HEK293 (cell line): ENCODE data around the gene LUZP2.

Source experiments
- CTCF ChIA-PET: fragments of 350-600 bp; formaldehyde crosslinking; extraction: SDS; loops from one replicate; lab custom pipeline; 2021; ENCODE audit warnings: antibody characterized with exemption; lab: Yijun Ruan, JAX
- POLR2A ChIA-PET: fragments of 300-600 bp; formaldehyde crosslinking; extraction: SDS; loops from one replicate; lab custom pipeline; 2020; ENCODE audit warnings: antibody characterized with exemption, inconsistent platforms; lab: Yijun Ruan, JAX
- H3K27ac ChIP-seq: fragments of 200-500 bp; sonication (Bioruptor generic); 2 replicates; pipeline ENCODE4 v1.5.1; 2014; ENCODE audit warnings: low read depth, low read length, control low read depth, inconsistent platforms; ENCODE audit errors: extremely low read depth
- H3K36me3 ChIP-seq, 2 experiments: fragments of 200-500 bp in 1 of 2; sonication (Bioruptor generic) in 1 of 2; 1 replicate in 1 of 2; 2 replicates in 1 of 2; pipeline ENCODE4 v1.5.1; 2014 to 2017; ENCODE audit warnings: inconsistent platforms in 2 of 2, low read length in 2 of 2; ENCODE audit not compliant: control insufficient read depth in 2 of 2, insufficient read depth in 1 of 2
- H3K4me1 ChIP-seq: fragments of 200-500 bp; sonication (Bioruptor generic); 2 replicates; pipeline ENCODE4 v1.5.1; 2014; ENCODE audit warnings: mild to moderate bottlenecking, low read length, inconsistent platforms; ENCODE audit not compliant: control insufficient read depth, insufficient read depth
- H3K4me3 ChIP-seq: 2 replicates; pipeline ENCODE4 v1.5.1; 2011; ENCODE audit warnings: low read depth, mild to moderate bottlenecking, control low read depth, low read length, moderate library complexity
- H3K9me3 ChIP-seq: fragments of 200-500 bp; sonication (Bioruptor generic); 2 replicates; pipeline ENCODE4 v1.5.1; 2014; ENCODE audit warnings: low read depth, low read length, inconsistent platforms; ENCODE audit not compliant: control insufficient read depth, insufficient read depth
- CTCF ChIP-seq: fragments of 450-650 bp; formaldehyde crosslinking; IDR thresholded peaks from 2 replicates; pipeline ENCODE4 v1.5.1; 2016; ENCODE audit warnings: missing biosample characterization, missing genetic modification characterization
- FEZF1 ChIP-seq: fragments of 450-650 bp; formaldehyde crosslinking; IDR thresholded peaks from 2 replicates; pipeline ENCODE4 v1.5.1; 2016; ENCODE audit warnings: missing biosample characterization, missing genetic modification characterization
- HOXA7 ChIP-seq: sonication (generic); formaldehyde crosslinking; IDR thresholded peaks from 2 replicates; pipeline ENCODE4 v1.8.1; 2022; ENCODE audit warnings: missing genetic modification reagents, borderline replicate concordance
- KLF7 ChIP-seq: fragments of 450-650 bp; formaldehyde crosslinking; IDR thresholded peaks from 2 replicates; pipeline ENCODE4 v1.5.1; 2016; ENCODE audit warnings: missing biosample characterization, missing genetic modification characterization, borderline replicate concordance
- KLF8 ChIP-seq: fragments of 450-650 bp; formaldehyde crosslinking; IDR thresholded peaks from 2 replicates; pipeline ENCODE4 v1.5.1; 2016; ENCODE audit warnings: missing biosample characterization, missing genetic modification characterization
- MEIS1 ChIP-seq: sonication (generic); formaldehyde crosslinking; IDR thresholded peaks from 2 replicates; pipeline ENCODE4 v1.8.1; 2022; ENCODE audit warnings: missing genetic modification reagents, mild to moderate bottlenecking, borderline replicate concordance
- OVOL3 ChIP-seq: fragments of 450-650 bp; formaldehyde crosslinking; IDR thresholded peaks from 2 replicates; pipeline ENCODE4 v1.5.1; 2016; ENCODE audit warnings: missing biosample characterization, missing genetic modification characterization
- SCRT2 ChIP-seq: fragments of 450-650 bp; formaldehyde crosslinking; IDR thresholded peaks from 2 replicates; pipeline ENCODE4 v1.5.1; 2016; ENCODE audit warnings: missing biosample characterization, missing genetic modification characterization
- ZBTB1 ChIP-seq: fragments of 450-650 bp; formaldehyde crosslinking; IDR thresholded peaks from 2 replicates; pipeline ENCODE4 v1.5.1; 2016; ENCODE audit warnings: missing biosample characterization, missing genetic modification characterization
- ZBTB20 ChIP-seq: fragments of 450-650 bp; formaldehyde crosslinking; IDR thresholded peaks from 2 replicates; pipeline ENCODE4 v1.5.1; 2016; ENCODE audit warnings: missing biosample characterization, missing genetic modification characterization
- ZEB2 ChIP-seq: fragments of 450-650 bp; formaldehyde crosslinking; IDR thresholded peaks from 2 replicates; pipeline ENCODE4 v1.5.1; 2016; ENCODE audit warnings: missing biosample characterization, missing genetic modification characterization
- ZNF155 ChIP-seq: fragments of 450-650 bp; formaldehyde crosslinking; IDR thresholded peaks from 2 replicates; pipeline ENCODE4 v1.5.1; 2016; ENCODE audit warnings: missing biosample characterization, missing genetic modification characterization
- ZNF16 ChIP-seq: fragments of 450-650 bp; formaldehyde crosslinking; IDR thresholded peaks from 2 replicates; pipeline ENCODE4 v1.5.1; 2016; ENCODE audit warnings: low read depth, missing biosample characterization, missing genetic modification characterization
- ZNF223 ChIP-seq: fragments of 450-650 bp; formaldehyde crosslinking; IDR thresholded peaks from 2 replicates; pipeline ENCODE4 v1.5.1; 2016; ENCODE audit warnings: missing biosample characterization, missing genetic modification characterization
- ZNF23 ChIP-seq: fragments of 450-650 bp; formaldehyde crosslinking; IDR thresholded peaks from 2 replicates; pipeline ENCODE4 v1.5.1; 2016; ENCODE audit warnings: missing biosample characterization, missing genetic modification characterization, borderline replicate concordance
- ZNF248 ChIP-seq: fragments of 450-650 bp; formaldehyde crosslinking; IDR thresholded peaks from 2 replicates; pipeline ENCODE4 v1.5.1; 2017; ENCODE audit warnings: missing biosample characterization, missing genetic modification characterization
- ZNF302 ChIP-seq: fragments of 450-650 bp; formaldehyde crosslinking; IDR thresholded peaks from 2 replicates; pipeline ENCODE4 v1.5.1; 2016; ENCODE audit warnings: missing biosample characterization, missing genetic modification characterization, low read depth
- ZNF335 ChIP-seq: fragments of 450-650 bp; formaldehyde crosslinking; conservative IDR thresholded peaks from 2 replicates; pipeline ENCODE4 v1.5.1; 2016; ENCODE audit warnings: missing biosample characterization, missing genetic modification characterization
- ZNF366 ChIP-seq: fragments of 450-650 bp; formaldehyde crosslinking; conservative IDR thresholded peaks from 2 replicates; pipeline ENCODE4 v1.5.1; 2016; ENCODE audit warnings: missing biosample characterization, missing genetic modification characterization
- ZNF394 ChIP-seq: fragments of 450-650 bp; formaldehyde crosslinking; IDR thresholded peaks from 2 replicates; pipeline ENCODE4 v1.5.1; 2016; ENCODE audit warnings: missing biosample characterization, missing genetic modification characterization, mild to moderate bottlenecking, moderate library complexity, borderline replicate concordance
- ZNF404 ChIP-seq: fragments of 450-650 bp; formaldehyde crosslinking; IDR thresholded peaks from 2 replicates; pipeline ENCODE4 v1.5.1; 2017; ENCODE audit warnings: missing biosample characterization, missing genetic modification characterization
- ZNF473 ChIP-seq: fragments of 450-650 bp; formaldehyde crosslinking; IDR thresholded peaks from 2 replicates; pipeline ENCODE4 v1.5.1; 2017; ENCODE audit warnings: missing biosample characterization, missing genetic modification characterization
- ZNF544 ChIP-seq: fragments of 450-650 bp; formaldehyde crosslinking; IDR thresholded peaks from 2 replicates; pipeline ENCODE4 v1.5.0; 2017; ENCODE audit warnings: missing biosample characterization, missing genetic modification characterization
- ZNF548 ChIP-seq: fragments of 450-650 bp; formaldehyde crosslinking; IDR thresholded peaks from 2 replicates; pipeline ENCODE4 v1.5.1; 2016; ENCODE audit warnings: missing biosample characterization, missing genetic modification characterization
- ZNF549 ChIP-seq: fragments of 450-650 bp; IDR thresholded peaks from 2 replicates; pipeline ENCODE4 v1.5.1; 2018; ENCODE audit warnings: missing biosample characterization, missing genetic modification characterization, mild to moderate bottlenecking, inconsistent platforms, moderate library complexity
- ZNF639 ChIP-seq: fragments of 450-650 bp; formaldehyde crosslinking; IDR thresholded peaks from 2 replicates; pipeline ENCODE4 v1.5.1; 2016; ENCODE audit warnings: missing biosample characterization, missing genetic modification characterization
- ZNF660 ChIP-seq: fragments of 450-650 bp; IDR thresholded peaks from 2 replicates; pipeline ENCODE4 v1.5.1; 2018; ENCODE audit warnings: missing biosample characterization, mild to moderate bottlenecking, missing genetic modification characterization
- ZNF785 ChIP-seq: fragments of 450-650 bp; formaldehyde crosslinking; IDR thresholded peaks from 2 replicates; pipeline ENCODE4 v1.5.1; 2016; ENCODE audit warnings: missing biosample characterization, missing genetic modification characterization
- TF ChIP-seq, protein P1 (sequence below): IDR thresholded peaks from 2 replicates; pipeline ENCODE4 v1.6.1; 2011; ENCODE audit warnings: mild to moderate bottlenecking, low read depth, low read length, borderline replicate concordance
- TF ChIP-seq, protein P2 (sequence below): fragments of 450-650 bp; formaldehyde crosslinking; IDR thresholded peaks from 2 replicates; pipeline ENCODE4 v1.5.1; 2016; ENCODE audit warnings: missing biosample characterization, missing genetic modification characterization

The LUZP2 gene

GRCh38 chr11:24567380-24567779, 70.5 kb downstream of the LUZP2 start:
- no peaks in the 10 kb centered on the region for H3K36me3 ChIP-seq
- no peaks in the 10 kb centered on the region for H3K9me3 ChIP-seq
- ChIA-PET CTCF (no interaction called here), POLR2A (no interaction called here)
- no peak overlapping the region for H3K4me3 ChIP-seq
- TF ChIP-seq ZNF404 (tag by site-specific recombination) (no peak), ZBTB20 (tag by site-specific recombination) (no peak), KLF7 (tag by site-specific recombination) (no peak), ZNF549 (tag by site-specific recombination) (no peak), FEZF1 (tag by site-specific recombination) (no peak), ZNF548 (tag by site-specific recombination) (no peak), ZBTB1 (no peak)
- no peak overlapping the region for H3K27ac ChIP-seq
- no peaks in the 10 kb centered on the region for H3K4me1 ChIP-seq

DNA sequence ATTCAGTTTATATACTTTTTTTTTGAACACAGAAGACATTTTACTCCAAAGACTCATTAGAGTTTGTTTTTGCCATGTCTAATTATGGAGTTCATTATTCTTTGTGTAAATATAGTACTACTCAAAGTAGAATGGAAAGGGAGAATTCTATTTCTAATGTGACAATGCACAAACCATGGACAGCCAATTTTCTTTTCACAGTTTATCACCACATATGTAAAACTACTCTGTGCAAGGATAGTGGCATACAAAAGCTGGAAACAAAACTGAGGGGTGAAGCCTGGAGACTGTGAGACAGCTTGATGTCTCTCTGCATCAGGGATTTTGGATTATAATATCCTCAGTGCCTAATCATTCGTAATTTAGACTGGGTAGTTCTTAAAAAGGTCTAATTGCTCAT, 75.5 kb downstream of the LUZP2 start:
- Histone ChIP-seq H3K36me3 (no peaks in the 10 kb centered on the region), H3K9me3 (no peaks in the 10 kb centered on the region), H3K4me1 (no peaks in the 10 kb centered on the region), H3K27ac (no peak overlapping the region), H3K4me3 (no peak overlapping the region)
- CTCF ChIA-PET: interaction anchor here (0.5 kb wide), 1 partner anchor 1821 kb away, joined by 3 read pairs; no protein-coding TSS in a partner anchor
- no peak for TF ChIP-seq ZNF155 (tag by site-specific recombination)
- TF ChIP-seq CTCF: no peak
- TF ChIP-seq ZNF660 (tag by site-specific recombination): no peak
- no peak for TF ChIP-seq ZNF366 (tag by site-specific recombination)
- TF ChIP-seq ZNF248 (tag by site-specific recombination): no peak
- no peak for TF ChIP-seq ZNF639
- POLR2A ChIA-PET: no interaction called here

GRCh38 chr11:24574461-24574860, 77.6 kb downstream of the LUZP2 start:
- no peaks in the 10 kb centered on the region for H3K9me3 ChIP-seq
- CTCF ChIA-PET: no interaction called here
- POLR2A ChIA-PET: no interaction called here
- no peak overlapping the region for H3K27ac ChIP-seq
- no peaks in the 10 kb centered on the region for H3K36me3 ChIP-seq
- no peaks in the 10 kb centered on the region for H3K4me1 ChIP-seq
- no peak overlapping the region for H3K4me3 ChIP-seq
- no peak for TF ChIP-seq MEIS1
- TF ChIP-seq ZEB2 (tag by site-specific recombination): no peak
- TF ChIP-seq ZNF23 (tag by site-specific recombination): no peak
- no peak for TF ChIP-seq ZNF785 (tag by site-specific recombination)
- TF ChIP-seq SCRT2: no peak
- TF ChIP-seq ZNF16 (tag by site-specific recombination): no peak
- no peak for TF ChIP-seq ZNF248 (tag by site-specific recombination)
- TF ChIP-seq ZNF223 (tag by site-specific recombination): no peak
- TF ChIP-seq ZNF394 (tag by site-specific recombination): no peak
- no peak for TF ChIP-seq ZNF473 (tag by site-specific recombination)
- TF ChIP-seq, protein P1, sequence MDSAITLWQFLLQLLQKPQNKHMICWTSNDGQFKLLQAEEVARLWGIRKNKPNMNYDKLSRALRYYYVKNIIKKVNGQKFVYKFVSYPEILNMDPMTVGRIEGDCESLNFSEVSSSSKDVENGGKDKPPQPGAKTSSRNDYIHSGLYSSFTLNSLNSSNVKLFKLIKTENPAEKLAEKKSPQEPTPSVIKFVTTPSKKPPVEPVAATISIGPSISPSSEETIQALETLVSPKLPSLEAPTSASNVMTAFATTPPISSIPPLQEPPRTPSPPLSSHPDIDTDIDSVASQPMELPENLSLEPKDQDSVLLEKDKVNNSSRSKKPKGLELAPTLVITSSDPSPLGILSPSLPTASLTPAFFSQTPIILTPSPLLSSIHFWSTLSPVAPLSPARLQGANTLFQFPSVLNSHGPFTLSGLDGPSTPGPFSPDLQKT: no peak
- TF ChIP-seq, protein P2, sequence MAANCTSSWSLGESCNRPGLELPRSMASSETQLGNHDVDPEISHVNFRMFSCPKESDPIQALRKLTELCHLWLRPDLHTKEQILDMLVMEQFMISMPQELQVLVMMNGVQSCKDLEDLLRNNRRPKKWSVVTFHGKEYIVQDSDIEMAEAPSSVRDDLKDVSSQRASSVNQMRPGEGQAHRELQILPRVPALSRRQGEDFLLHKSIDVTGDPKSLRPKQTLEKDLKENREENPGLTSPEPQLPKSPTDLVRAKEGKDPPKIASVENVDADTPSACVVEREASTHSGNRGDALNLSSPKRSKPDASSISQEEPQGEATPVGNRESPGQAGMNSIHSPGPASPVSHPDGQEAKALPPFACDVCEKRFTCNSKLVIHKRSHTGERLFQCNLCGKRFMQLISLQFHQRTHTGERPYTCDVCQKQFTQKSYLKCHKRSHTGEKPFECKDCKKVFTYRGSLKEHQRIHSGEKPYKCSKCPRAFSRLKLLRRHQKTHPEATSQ: no peak
- no peak for TF ChIP-seq ZNF302 (tag by site-specific recombination)
- no peak for TF ChIP-seq ZNF335 (tag by site-specific recombination)
- TF ChIP-seq HOXA7: no peak
- no peak for TF ChIP-seq ZNF544 (tag by site-specific recombination)
- TF ChIP-seq OVOL3 (tag by site-specific recombination): no peak
- TF ChIP-seq KLF8 (tag by site-specific recombination): no peak
